Measurements from ENCODE around the gene SLC6A8.
A peak's percentile ranks its signal among the peaks of the same experiment; 100 is the strongest.
"Not testable (repeated sequence)": the region's sequence is repeated elsewhere in the genome, so short reads cannot be mapped to it uniquely, and the experiment has no call there.

The SLC6A8 gene

DNA sequence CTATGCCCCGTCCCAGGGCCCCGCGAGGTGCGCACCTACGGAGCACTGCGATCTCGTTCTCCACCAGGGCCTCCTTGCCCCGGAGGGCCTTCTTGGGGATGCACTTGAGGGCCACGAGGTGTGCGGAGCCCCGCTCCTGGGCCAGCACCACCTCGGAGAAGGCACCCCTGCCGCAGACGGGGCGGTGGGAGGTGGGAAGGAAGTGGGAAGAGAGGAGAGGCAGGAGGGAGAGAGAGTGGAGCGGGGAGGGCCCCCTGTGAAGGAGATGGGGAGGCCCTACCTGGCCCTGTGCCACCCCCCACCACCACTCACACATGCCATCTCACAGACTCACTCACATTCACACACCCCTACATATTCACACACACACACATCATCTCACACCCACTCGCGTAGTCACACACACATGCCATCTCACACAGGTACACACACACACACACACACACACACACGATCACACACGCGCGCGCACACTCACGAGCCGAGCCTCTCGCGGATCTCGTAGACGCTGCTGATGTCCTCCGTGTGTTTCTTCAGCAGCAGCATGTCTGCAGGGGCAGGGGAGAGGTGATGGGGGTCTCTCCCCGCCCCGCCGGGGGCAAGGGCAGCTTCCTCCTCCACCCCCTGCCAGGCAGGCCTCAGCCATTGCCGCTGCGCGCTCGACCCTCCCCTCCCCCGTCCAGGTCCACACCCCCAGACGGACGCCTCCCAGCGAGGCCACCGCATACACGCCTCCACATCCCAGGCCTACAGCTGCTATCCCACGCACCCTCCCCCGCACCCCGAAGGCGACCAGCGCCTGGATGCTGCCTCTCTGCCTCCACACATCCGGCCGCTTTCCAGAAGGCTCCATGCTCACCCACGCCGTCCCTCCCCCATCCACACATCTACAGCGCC is 14.9 kb upstream of the SLC6A8 start:
- Mint-ChIP-seq H3K9me3 (no peaks in the 10 kb centered on the region), H3K36me3 (ENCODE audit: insufficient read depth) (no peaks in the 10 kb centered on the region), H3K27me3 (peaks cover 29 to 34% of the 10 kb centered on the region in 2 donors), H3K27ac (no peak overlapping the region), H3K4me1 (ENCODE audit: low read depth in 2 of 2) (peaks cover 4 to 5% of the 10 kb centered on the region in 2 donors), H3K4me3 (no peak overlapping the region)
- DNase-seq, result no peak
- no peak for ATAC-seq (replicated peaks)

DNA sequence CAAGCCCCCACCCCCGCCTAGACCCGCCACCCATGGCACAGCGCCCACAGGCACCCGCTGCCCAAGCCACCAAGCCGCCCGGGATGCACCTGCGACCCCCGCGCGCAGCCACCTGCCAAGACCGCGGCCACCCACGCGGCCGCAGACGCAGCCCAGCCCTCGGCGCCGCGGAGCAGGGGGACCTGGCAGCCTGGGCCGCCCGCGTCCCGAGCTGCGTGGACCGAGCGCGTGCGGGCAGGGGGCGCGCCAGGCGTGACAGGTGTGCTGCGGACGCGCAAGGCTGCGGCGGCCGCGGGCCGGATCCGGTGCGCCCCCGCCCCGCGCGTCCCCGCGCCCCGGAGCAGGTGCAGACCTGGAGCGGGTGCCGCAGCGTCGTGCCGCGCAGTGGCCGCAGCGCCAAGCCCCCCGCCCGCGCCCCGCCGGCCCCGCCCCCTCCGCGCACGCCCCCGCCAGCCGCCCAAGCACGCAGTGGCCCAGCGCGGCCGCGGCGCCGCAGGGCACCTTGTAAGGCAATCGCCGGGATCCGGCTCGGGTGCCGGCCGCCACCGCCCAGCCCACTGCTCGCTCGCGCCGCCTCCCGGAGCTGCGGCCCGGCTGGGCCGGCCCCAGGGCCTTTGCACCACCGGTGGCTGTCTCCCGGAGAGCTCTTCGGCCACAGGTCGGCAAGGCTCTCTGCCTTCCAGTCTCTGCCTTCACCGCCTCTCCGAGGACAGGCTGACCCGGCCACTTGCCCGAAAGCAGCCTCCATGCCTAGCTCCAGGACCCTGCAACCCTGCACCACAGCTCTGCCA is 14.1 kb upstream of the SLC6A8 start, which contains the start of gene PNCK:
PNCK (minus strand) TSS at position 386 of the 791 bp plus-strand sequence. CDS start 737 bp downstream, outside the sequence.
- no peaks in the 10 kb centered on the region for H3K9me3 Mint-ChIP-seq
- DNase-seq (no peak), ATAC-seq (replicated peaks) (no peak)
- peaks cover 26 to 30% of the 10 kb centered on the region in 2 donors for H3K27me3 Mint-ChIP-seq
- peak within 1 kb of the TSS; percentile 9 to 45 for H3K4me3 Mint-ChIP-seq
- H3K36me3 Mint-ChIP-seq (ENCODE audit: insufficient read depth), result no peaks in the 10 kb centered on the region
- H3K4me1 Mint-ChIP-seq (ENCODE audit: low read depth in 2 of 2), result peaks cover 0 to 3% of the 10 kb centered on the region in 2 donors
- H3K27ac Mint-ChIP-seq, result no peak within 1 kb of the TSS

DNA sequence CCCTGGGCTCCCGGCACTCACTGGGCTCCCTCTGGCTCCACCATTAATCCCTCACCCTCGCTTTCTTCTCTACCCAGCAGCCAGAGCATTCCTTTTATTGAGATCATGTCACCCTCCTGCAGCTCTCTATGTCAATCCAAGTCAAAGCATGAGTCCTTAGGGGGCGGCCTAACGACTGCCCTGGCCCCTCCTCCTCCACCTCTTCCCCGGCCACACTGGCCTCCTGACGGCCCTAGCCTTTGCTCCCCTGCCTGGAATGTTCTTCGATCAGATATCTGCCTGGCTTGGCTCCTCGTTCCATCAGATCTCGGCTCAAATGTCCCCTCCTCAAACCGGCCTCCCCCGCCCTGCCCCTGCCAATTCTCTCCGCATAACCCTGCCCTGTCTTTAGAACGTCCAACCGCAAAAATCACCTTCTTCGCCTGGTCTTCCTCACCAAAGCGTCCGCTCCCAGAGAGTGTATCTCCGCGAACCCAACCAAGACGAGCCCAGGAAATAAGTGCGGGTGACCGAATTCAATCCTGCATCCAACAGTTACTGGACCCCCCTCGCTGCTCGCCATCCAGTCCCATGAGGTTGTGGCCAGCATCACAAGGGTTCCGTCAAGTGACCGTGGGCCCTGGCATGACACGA is 13.4 kb upstream of the SLC6A8 start:
- ATAC-seq (replicated peaks) (no peak), DNase-seq (no peak)
- Mint-ChIP-seq H3K4me1 (ENCODE audit: low read depth in 2 of 2) (peaks cover 0 to 3% of the 10 kb centered on the region in 2 donors), H3K27me3 (peaks cover 26 to 30% of the 10 kb centered on the region in 2 donors), H3K9me3 (no peaks in the 10 kb centered on the region), H3K36me3 (ENCODE audit: insufficient read depth) (no peaks in the 10 kb centered on the region), H3K27ac (no peak overlapping the region), H3K4me3 (peak overlapping the region; percentile 9 to 45)

DNA sequence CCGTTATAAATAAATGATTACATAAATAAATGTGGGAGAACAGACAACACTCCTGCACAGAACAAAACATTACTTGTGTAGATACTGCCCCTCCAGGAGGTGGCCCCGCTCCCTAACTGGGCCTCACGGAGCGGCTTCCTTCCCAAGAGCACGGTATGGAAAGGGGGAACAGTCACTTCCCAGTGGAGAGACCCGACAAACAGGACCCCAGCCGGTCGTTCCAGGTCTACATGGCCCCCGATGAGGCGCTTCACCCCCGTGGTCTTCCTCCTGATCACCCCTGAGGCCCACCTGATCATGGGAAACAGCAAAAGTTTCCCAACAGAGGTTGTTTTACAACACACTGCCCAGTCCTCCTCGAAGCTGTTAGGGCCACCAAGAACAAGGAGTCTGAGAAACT is 6.6 kb upstream of the SLC6A8 start:
- H3K4me3 Mint-ChIP-seq, result no peak overlapping the region
- H3K4me1 Mint-ChIP-seq (ENCODE audit: low read depth in 2 of 2), result no peaks in the 10 kb centered on the region
- H3K27me3 Mint-ChIP-seq, result peaks cover 0 to 10% of the 10 kb centered on the region in 2 donors
- no peak for DNase-seq
- no peaks in the 10 kb centered on the region for H3K36me3 Mint-ChIP-seq (ENCODE audit: insufficient read depth)
- no peaks in the 10 kb centered on the region for H3K9me3 Mint-ChIP-seq
- no peak for ATAC-seq (replicated peaks)
- no peak overlapping the region for H3K27ac Mint-ChIP-seq

DNA sequence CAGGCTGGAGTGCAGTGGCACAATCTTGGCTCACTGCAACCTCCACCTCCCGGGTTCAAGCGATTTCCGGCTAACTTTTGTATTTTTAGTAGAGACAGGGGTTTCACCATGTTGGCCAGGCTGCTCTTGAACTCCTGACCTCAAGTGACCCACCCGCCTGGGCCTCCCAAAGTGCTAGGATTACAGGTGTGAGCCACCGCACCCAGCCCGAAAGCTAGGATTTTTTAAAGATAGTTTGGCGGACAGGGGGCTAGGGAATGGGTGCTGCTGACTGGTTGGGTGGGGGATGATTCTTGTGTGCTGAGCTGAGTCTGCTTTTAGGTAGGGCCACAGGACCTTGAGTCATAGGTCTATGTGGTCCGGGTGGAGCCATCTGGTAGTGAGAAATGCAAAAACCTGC is 4.2 kb upstream of the SLC6A8 start:
- not testable (repeated sequence) for H3K27ac Mint-ChIP-seq; H3K9me3 Mint-ChIP-seq; H3K36me3 Mint-ChIP-seq (ENCODE audit: insufficient read depth); ATAC-seq (replicated peaks); H3K4me3 Mint-ChIP-seq; H3K4me1 Mint-ChIP-seq (ENCODE audit: low read depth in 2 of 2); DNase-seq
- peaks cover 0 to 18% of the 10 kb centered on the region in 2 donors for H3K27me3 Mint-ChIP-seq

DNA sequence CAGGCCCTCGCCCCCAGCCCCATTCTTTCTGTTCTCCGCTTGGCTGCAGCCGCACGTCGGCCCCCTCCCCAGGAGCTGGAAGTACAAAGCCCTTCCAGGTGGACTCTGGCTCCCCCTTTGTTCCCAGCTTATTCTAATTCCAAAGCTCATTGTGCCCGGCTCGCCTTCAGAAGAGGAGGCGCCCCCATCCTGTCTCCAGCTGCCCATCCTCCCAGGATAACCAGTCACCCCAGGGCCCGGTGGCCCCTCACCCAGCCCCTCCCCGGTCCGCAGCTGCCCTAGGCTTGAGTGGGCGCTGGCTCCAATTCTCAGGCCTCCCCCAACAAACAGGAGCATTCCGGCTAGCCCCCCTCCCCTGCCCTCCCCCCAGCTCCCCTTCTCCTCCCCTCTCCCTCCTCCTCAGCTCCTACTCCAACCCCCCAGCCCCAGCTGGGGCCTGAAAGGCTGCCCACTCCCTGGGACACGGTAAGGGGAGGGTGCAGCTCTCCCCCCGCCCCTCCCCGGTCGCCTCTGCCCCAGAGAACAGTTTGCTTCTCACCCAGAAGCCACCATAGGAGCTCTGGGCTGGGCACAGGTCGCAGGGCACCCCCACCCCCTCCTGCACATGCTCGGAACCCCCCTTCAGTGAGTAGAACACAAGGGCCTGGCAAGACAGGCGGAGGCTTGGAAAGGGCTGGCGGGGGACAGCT is 3.1 kb upstream of the SLC6A8 start:
- peaks cover 0 to 17% of the 10 kb centered on the region in 2 donors for H3K27me3 Mint-ChIP-seq
- DNase-seq (no peak), ATAC-seq (replicated peaks) (no peak)
- no peak overlapping the region for H3K27ac Mint-ChIP-seq
- no peaks in the 10 kb centered on the region for H3K36me3 Mint-ChIP-seq (ENCODE audit: insufficient read depth)
- H3K9me3 Mint-ChIP-seq, result no peaks in the 10 kb centered on the region
- H3K4me3 Mint-ChIP-seq, result no peak overlapping the region
- no peaks in the 10 kb centered on the region for H3K4me1 Mint-ChIP-seq (ENCODE audit: low read depth in 2 of 2)

DNA sequence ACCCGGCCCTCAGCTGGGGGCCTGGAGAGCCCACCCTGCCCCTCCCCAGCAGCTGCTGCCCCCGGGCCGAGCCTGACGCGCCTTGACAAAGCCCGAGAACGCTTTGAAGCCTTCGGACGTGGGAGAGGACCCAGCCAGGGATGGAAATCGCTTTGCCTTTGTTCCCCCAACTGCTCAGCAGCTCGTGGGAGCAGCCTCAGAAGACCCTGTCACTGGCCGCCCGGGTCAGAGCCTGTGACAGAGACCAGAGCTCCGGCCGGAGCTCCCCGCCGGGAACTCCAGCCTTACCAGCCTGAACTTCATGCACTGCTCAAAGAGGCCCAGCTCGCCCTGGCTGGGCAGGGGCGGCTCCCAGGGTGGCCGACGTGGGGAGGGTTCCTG is 2.6 kb upstream of the SLC6A8 start:
- no peak for DNase-seq
- no peaks in the 10 kb centered on the region for H3K36me3 Mint-ChIP-seq (ENCODE audit: insufficient read depth)
- no peak overlapping the region for H3K27ac Mint-ChIP-seq
- no peaks in the 10 kb centered on the region for H3K9me3 Mint-ChIP-seq
- peaks cover 0 to 12% of the 10 kb centered on the region in 2 donors for H3K27me3 Mint-ChIP-seq
- H3K4me1 Mint-ChIP-seq (ENCODE audit: low read depth in 2 of 2), result no peaks in the 10 kb centered on the region
- H3K4me3 Mint-ChIP-seq, result no peak overlapping the region
- ATAC-seq (replicated peaks), result no peak

DNA sequence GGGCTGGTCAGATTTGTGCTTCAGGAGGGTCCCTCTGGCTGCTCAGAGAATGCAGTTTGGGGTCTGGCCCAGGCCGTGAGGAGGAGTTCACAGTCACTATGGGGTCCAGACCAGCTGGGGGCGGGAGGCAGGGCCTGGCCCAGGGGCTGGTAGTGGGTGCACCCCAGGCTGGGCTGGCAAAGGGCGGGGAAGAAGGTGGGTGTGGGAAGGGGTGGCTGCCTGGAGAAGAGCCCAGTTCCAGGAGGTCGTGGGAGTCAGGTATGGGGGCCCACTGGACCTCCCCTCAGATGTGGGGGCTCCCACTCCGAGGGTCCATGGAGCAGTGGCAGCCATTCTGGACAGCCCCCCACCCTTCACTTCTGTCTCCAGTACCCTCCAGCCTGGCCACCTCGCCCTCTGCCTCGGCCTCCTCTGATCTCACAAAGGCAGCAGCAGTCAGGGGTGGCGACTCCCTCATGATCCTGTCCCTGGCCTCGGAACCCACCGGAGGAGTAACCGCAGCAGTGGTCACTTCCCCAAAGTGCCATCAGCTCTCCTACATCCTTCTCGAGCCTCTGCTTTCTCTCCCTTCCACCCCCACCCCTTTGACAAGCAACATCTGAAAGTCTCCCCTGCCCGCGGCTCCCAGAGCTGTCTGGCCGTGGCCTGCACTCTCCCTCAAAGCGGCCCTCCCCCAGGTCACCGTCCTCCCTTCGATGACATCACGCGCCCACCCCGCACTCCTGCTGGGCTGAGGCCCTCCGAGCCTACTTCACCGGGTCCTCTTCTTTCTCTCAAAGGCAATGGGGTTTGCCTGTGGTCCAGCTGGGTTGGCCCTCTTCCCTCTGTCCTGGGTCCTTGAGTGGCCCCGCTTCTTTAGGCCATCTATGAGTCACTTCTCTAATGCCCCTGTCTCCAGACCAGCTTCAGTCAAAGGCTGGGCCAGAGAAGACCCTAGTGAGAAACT is 1.7 kb upstream of the SLC6A8 start:
- no peaks in the 10 kb centered on the region for H3K4me1 Mint-ChIP-seq (ENCODE audit: low read depth in 2 of 2)
- no peak for ATAC-seq (replicated peaks)
- no peak overlapping the region for H3K27ac Mint-ChIP-seq
- H3K4me3 Mint-ChIP-seq, result peak overlapping the region in 1 of 2 donors; percentile 51
- no peak for DNase-seq
- no peaks in the 10 kb centered on the region for H3K36me3 Mint-ChIP-seq (ENCODE audit: insufficient read depth)
- H3K9me3 Mint-ChIP-seq, result no peaks in the 10 kb centered on the region
- peaks cover 0 to 8% of the 10 kb centered on the region in 2 donors for H3K27me3 Mint-ChIP-seq

DNA sequence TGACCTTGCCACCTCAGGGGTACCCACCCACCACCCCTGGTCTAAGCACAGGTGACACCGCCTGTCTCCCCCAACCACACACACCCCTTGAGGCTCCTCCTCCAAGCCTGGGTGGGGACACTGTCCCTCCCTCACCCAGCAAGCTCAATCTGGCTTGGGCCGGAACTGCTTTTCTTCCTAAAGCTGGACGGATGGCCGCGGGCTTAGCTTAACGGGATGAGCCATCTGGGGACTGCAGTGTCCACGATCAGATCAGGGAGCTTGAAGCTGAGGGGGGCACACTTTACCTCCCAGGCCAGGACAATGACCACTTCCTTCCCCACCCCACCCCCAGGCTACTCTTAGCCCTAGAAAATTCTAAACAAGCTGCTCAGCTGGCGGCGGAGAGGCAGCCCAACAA is 1.0 kb upstream of the SLC6A8 start:
- DNase-seq (no peak), ATAC-seq (replicated peaks) (no peak)
- no peaks in the 10 kb centered on the region for H3K36me3 Mint-ChIP-seq (ENCODE audit: insufficient read depth)
- no peaks in the 10 kb centered on the region for H3K9me3 Mint-ChIP-seq
- peaks cover 0 to 8% of the 10 kb centered on the region in 2 donors for H3K27me3 Mint-ChIP-seq
- H3K4me1 Mint-ChIP-seq (ENCODE audit: low read depth in 2 of 2), result no peaks in the 10 kb centered on the region
- H3K4me3 Mint-ChIP-seq, result peak overlapping the region; percentile 18 to 51
- H3K27ac Mint-ChIP-seq, result no peak overlapping the region

DNA sequence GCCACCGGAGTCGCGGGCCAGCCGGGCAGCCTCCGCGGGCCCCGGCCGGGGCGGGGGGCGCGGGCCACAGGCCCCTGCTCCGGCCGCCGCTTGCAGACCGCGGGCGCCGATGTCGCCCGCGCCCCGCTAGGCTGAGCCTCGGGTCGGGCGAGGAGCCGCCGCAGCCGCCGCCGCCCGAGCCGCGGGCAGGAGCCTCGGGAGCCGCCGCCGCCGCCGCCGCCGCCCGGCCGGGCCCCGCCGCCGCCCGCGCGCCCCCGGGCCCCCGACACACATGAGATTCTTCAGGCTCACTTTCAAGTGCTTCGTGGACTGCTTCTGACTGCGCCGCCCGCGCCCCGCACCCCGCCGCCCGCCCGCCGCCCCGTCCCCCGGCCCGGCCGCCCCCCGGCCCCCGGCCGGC is 345 bp downstream of the SLC6A8 start:
- Mint-ChIP-seq H3K27ac (no peak overlapping the region), H3K27me3 (peaks cover 0 to 8% of the 10 kb centered on the region in 2 donors), H3K4me3 (peak overlapping the region; percentile 83 to 86), H3K9me3 (no peaks in the 10 kb centered on the region), H3K4me1 (ENCODE audit: low read depth in 2 of 2) (no peaks in the 10 kb centered on the region), H3K36me3 (ENCODE audit: insufficient read depth) (no peaks in the 10 kb centered on the region)
- ATAC-seq (replicated peaks), result peak; percentile 47
- no peak for DNase-seq

DNA sequence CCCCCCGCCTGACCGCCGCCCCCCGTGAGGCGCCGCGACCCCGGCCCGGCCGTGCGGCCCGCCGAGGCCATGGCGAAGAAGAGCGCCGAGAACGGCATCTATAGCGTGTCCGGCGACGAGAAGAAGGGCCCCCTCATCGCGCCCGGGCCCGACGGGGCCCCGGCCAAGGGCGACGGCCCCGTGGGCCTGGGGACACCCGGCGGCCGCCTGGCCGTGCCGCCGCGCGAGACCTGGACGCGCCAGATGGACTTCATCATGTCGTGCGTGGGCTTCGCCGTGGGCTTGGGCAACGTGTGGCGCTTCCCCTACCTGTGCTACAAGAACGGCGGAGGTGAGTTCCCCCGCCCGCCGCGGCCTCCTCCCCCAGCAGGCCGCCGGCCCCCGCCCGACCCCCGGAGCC is 780 bp downstream of the SLC6A8 start:
- Mint-ChIP-seq H3K27ac (no peak overlapping the region), H3K27me3 (peaks cover 0 to 8% of the 10 kb centered on the region in 2 donors), H3K4me3 (no peak overlapping the region), H3K36me3 (ENCODE audit: insufficient read depth) (no peaks in the 10 kb centered on the region), H3K4me1 (ENCODE audit: low read depth in 2 of 2) (no peaks in the 10 kb centered on the region), H3K9me3 (no peaks in the 10 kb centered on the region)
- ATAC-seq (replicated peaks), result no peak
- no peak for DNase-seq

DNA sequence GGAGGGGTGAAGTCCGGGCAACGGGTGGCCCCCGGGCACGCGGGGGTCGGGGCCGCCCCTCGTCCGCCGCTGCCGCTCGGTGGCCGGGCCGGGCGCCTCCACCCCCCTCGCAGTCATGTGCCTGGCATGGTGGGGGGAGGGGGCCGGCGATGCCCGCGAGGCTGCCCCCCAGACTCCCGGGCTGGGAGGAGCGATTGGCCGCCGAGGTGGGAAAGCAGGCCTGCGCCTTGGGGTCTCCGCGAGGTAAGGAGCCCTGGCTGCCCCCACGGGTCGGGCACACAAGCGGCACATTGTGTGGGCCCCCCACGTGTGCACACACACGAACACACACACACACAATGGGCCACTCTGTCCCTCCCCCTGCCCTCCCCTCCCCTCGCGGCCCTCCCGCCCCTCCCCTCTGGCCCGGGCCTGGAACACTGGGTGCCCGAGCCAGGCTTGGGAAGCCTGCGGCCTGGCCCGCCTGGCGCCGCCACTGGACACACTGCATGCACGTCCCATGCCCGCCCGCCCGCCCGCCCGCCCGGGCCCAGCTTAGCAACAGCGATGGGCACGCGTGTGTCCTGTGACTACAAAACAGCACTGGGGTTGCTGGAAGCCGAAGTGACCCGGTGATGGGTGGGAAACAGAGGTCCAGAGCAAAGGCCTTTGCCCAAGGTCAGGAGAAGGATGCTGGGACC is 1.3 kb downstream of the SLC6A8 start:
- H3K4me1 Mint-ChIP-seq (ENCODE audit: low read depth in 2 of 2), result no peaks in the 10 kb centered on the region
- H3K36me3 Mint-ChIP-seq (ENCODE audit: insufficient read depth), result peaks cover under 1% of the 10 kb centered on the region
- H3K4me3 Mint-ChIP-seq, result peak overlapping the region in 1 of 2 donors; percentile 14
- H3K9me3 Mint-ChIP-seq, result no peaks in the 10 kb centered on the region
- no peak overlapping the region for H3K27ac Mint-ChIP-seq
- peaks cover 0 to 8% of the 10 kb centered on the region in 2 donors for H3K27me3 Mint-ChIP-seq
- ATAC-seq (replicated peaks), result no peak
- DNase-seq, result no peak
